HepG2 (cell line): ENCODE measurements around the gene MLXIPL. TPM values are rescaled to one million over a fixed set of nuclear protein-coding genes. Genes with fewer than 3 reads are reported as not detected.

Experiments
- ATAC-seq: fragments of 200-7000 bp; cut with Tn5 transposase; 3 replicates; pipeline ENCODE4 v1.9.1; 2020; ENCODE audit warnings: mild to moderate bottlenecking, moderate library complexity
- BruUV-seq: library from RNA; stranded (reverse); fragments of 400-500 nt; replicated peaks from 2 replicates; lab custom pipeline; 2021; lab: Mats Ljungman, UMichigan
- CTCF ChIA-PET: fragments of 300-600 bp; formaldehyde crosslinking; extraction: SDS; loops from one replicate; lab custom pipeline; 2021; ENCODE audit warnings: low total read pairs, inconsistent platforms, low intra/inter-chr PET ratio; lab: Yijun Ruan, JAX
- POLR2A ChIA-PET: fragments of 350-600 bp; sonication (Branson Sonifier 250); formaldehyde crosslinking; loops from one replicate; lab custom pipeline; 2020; ENCODE audit warnings: antibody characterized with exemption, inconsistent platforms; lab: Yijun Ruan, JAX
- DNase-seq: peaks from one replicate; pipeline ENCODE4 v3.0.0-alpha.2; 2015; ENCODE audit warnings: low spot score
- FAIRE-seq: peaks from 3 replicates; lab custom pipeline; 2011; peaks lifted over from hg19 to GRCh38; lab: Jason Lieb, UNC
- H2AFZ ChIP-seq: one replicate; pipeline ENCODE4 v1.6.1; 2011; ENCODE audit warnings: low read length, inconsistent platforms
- H3K27ac ChIP-seq: fragments of 300-600 bp; 3 replicates; pipeline ENCODE4 v1.8.0; 2011; ENCODE audit warnings: mixed run types, mild to moderate bottlenecking, mixed read lengths, low read length, inconsistent platforms; ENCODE audit not compliant: insufficient read depth; ENCODE audit errors: extremely low read length
- H3K27me3 ChIP-seq, 2 experiments: fragments of 200-600 bp in 1 of 2; 2 replicates in 1 of 2; 3 replicates in 1 of 2; pipeline versions ENCODE4 v1.6.0 to v1.8.0; 2011; ENCODE audit warnings: low read length in 2 of 2, mild to moderate bottlenecking in 2 of 2, moderate library complexity in 2 of 2, inconsistent platforms in 1 of 2; ENCODE audit not compliant: insufficient read depth in 2 of 2, control insufficient read depth in 1 of 2
- H3K36me3 ChIP-seq, 2 experiments: fragments of 200-600 bp in 1 of 2; replicated peaks in 1 of 2; 2 replicates in 1 of 2; 3 replicates in 1 of 2; pipeline versions ENCODE4 v1.5.1 to v1.8.0; 2011; ENCODE audit warnings: low read length in 2 of 2, inconsistent platforms in 1 of 2; ENCODE audit not compliant: insufficient read depth in 2 of 2, control insufficient read depth in 1 of 2
- H3K4me1 ChIP-seq: 2 replicates; pipeline ENCODE4 v1.5.1; 2012; ENCODE audit warnings: low read length, inconsistent platforms; ENCODE audit not compliant: insufficient read depth
- H3K4me2 ChIP-seq: 2 replicates; pipeline ENCODE4 v1.6.0; 2011; ENCODE audit warnings: low read depth, low read length, inconsistent platforms
- H3K4me3 ChIP-seq, 3 experiments: fragments of 200-600 bp in 1 of 3; sonication (generic), shearing (Covaris generic) in 1 of 3; replicated peaks in 1 of 3; 2 replicates each; pipeline ENCODE4 v1.5.1; 2011 to 2016; ENCODE audit warnings: low read length in 3 of 3, inconsistent platforms in 2 of 3, low read depth in 2 of 3, mild to moderate bottlenecking in 2 of 3, control low read depth in 1 of 3, mixed read lengths in 1 of 3; ENCODE audit not compliant: insufficient read depth in 1 of 3
- H3K79me2 ChIP-seq: one replicate; pipeline ENCODE4 v1.6.1; 2011; ENCODE audit warnings: low read length, inconsistent platforms; ENCODE audit not compliant: insufficient read depth
- H3K9ac ChIP-seq: 2 replicates; pipeline ENCODE4 v1.6.0; 2011; ENCODE audit warnings: mild to moderate bottlenecking, low read depth, low read length, inconsistent platforms; ENCODE audit not compliant: insufficient read depth
- H3K9me3 ChIP-seq: 2 replicates; pipeline ENCODE4 v1.5.1; 2012; ENCODE audit warnings: mild to moderate bottlenecking, low read length
- H4K20me1 ChIP-seq: 2 replicates; pipeline ENCODE4 v1.6.0; 2011; ENCODE audit warnings: inconsistent platforms, mild to moderate bottlenecking, low read length, moderate library complexity; ENCODE audit not compliant: insufficient read depth
- ARID5B ChIP-seq: IDR thresholded peaks from 2 replicates; pipeline ENCODE4 v1.4.0; 2020; ENCODE audit warnings: mild to moderate bottlenecking, missing genetic modification reagents
- CEBPG ChIP-seq: IDR thresholded peaks from 2 replicates; pipeline ENCODE4 v1.6.1; 2016
- HDAC6 ChIP-seq: fragments of 200-600 bp; sonication (generic); IDR thresholded peaks from 2 replicates; pipeline ENCODE4 v1.7.0; 2017; ENCODE audit warnings: mild to moderate bottlenecking, antibody characterized with exemption, low read length, low read depth
- NFYB ChIP-seq: sonication (generic); formaldehyde crosslinking; IDR thresholded peaks from 2 replicates; pipeline ENCODE4 v1.4.0; 2020; ENCODE audit warnings: missing genetic modification reagents
- POLR2A ChIP-seq, 2 experiments: IDR thresholded peaks; 2 replicates each; pipeline ENCODE4 v1.6.1; 2011; ENCODE audit warnings: low read depth in 2 of 2, low read length in 2 of 2, mild to moderate bottlenecking in 1 of 2, moderate library complexity in 1 of 2; ENCODE audit not compliant: insufficient read depth in 1 of 2
- POLR2AphosphoS2 ChIP-seq: IDR thresholded peaks from 2 replicates; pipeline ENCODE4 v1.6.1; 2011; ENCODE audit warnings: low read depth, low read length, improper control_type of control experiment
- SATB2 ChIP-seq: sonication (generic); formaldehyde crosslinking; IDR thresholded peaks from 2 replicates; pipeline ENCODE4 v1.5.0; 2020; ENCODE audit warnings: missing genetic modification reagents
- TEAD3 ChIP-seq: optimal IDR thresholded peaks from 2 replicates; pipeline ENCODE3; 2016; ENCODE audit warnings: borderline replicate concordance
- TRIM24 ChIP-seq: sonication (generic); formaldehyde crosslinking; IDR thresholded peaks from 2 replicates; pipeline ENCODE4 v1.8.0; 2022; ENCODE audit warnings: mild to moderate bottlenecking, missing genetic modification reagents
- USF2 ChIP-seq, 2 experiments: sonication (generic) in 1 of 2; formaldehyde crosslinking in 1 of 2; IDR thresholded peaks; 2 replicates each; pipeline versions ENCODE4 v1.5.1 to v1.6.1; 2011 to 2020; ENCODE audit warnings: borderline replicate concordance in 1 of 2, low read depth in 1 of 2, low read length in 1 of 2, mild to moderate bottlenecking in 1 of 2, missing genetic modification reagents in 1 of 2, moderate library complexity in 1 of 2
- XBP1 ChIP-seq: sonication (generic); formaldehyde crosslinking; IDR thresholded peaks from 2 replicates; pipeline ENCODE4 v1.5.0; 2020; ENCODE audit warnings: missing genetic modification reagents
- ZNF703 ChIP-seq: sonication (generic); formaldehyde crosslinking; IDR thresholded peaks from 2 replicates; pipeline ENCODE4 v1.5.1; 2020; ENCODE audit warnings: missing genetic modification reagents, mild to moderate bottlenecking, moderate library complexity, borderline replicate concordance
- WGBS: methylation state at CpG from one replicate; pipeline ENCODE4 v1.1.6; 2017; ENCODE audit warnings: low lambda C conversion rate; 5-methylcytosine and 5-hydroxymethylcytosine counted together
- in situ Hi-C: cut with HindIII; loops from 2 replicates; pipeline ENCODE4 v1.10.0; 2017; ENCODE audit warnings: low pct_unique_long_range_greater_than_20kb; ENCODE audit not compliant: extremely low pct_ligation_motif_present
- intact Hi-C: fragments of 100-400 bp; cut with micrococcal nuclease; formaldehyde crosslinking; loops from one replicate; pipeline ENCODE4 v1.10.0; 2022; ENCODE audit not compliant: unreplicated experiment
- polyA plus RNA-seq, 8 experiments: library from polyadenylated mRNA; depleted of rRNA in 3 of 8; stranded (reverse) in 7 of 8; unstranded in 1 of 8; fragments of >200 nt; fragmentation: Illumina TruSeq in 4 of 8; extraction: Trizol in 4 of 8; gene quantifications; 2 replicates each; pipeline versions ENCODE4 v1.2.1 to v1.2.3, GENCODE V29; 2011 to 2016; ENCODE audit warnings: low read depth in 4 of 8, missing spikeins in 1 of 8, mixed read lengths in 1 of 8; ENCODE audit not compliant: insufficient read depth in 1 of 8
- total RNA-seq, 5 experiments: library from RNA; depleted of rRNA; stranded (reverse); fragments of >200 nt; fragmentation: Illumina TruSeq; extraction: Trizol; gene quantifications; 2 replicates each; pipeline ENCODE4 v1.2.3, GENCODE V29; 2016; ENCODE audit warnings: low read depth in 1 of 5

The MLXIPL gene
- total and polyA plus RNA-seq, 2 of the 13 experiments (the other 11 are each of a cell fraction or from before 2014, with no cell fraction given) = 51.6 to 60.1 TPM

GRCh38 chr7:73586911-73587310, 37.4 kb downstream of the MLXIPL start:
- peak; percentile 6 for ATAC-seq
- CTCF ChIA-PET = no interaction called here
- TF ChIP-seq TRIM24 (CRISPR knock-in tag) (no peak), XBP1 (CRISPR knock-in tag) (no peak), USF2 (IDR thresholded peaks at IDR 0.05; ENCODE audit: low read depth, low read length) (no peak), USF2 (CRISPR knock-in tag; IDR thresholded peaks at IDR 0.05; ENCODE audit: borderline replicate concordance) (no peak), POLR2A (IDR thresholded peaks at IDR 0.05; ENCODE audit: insufficient read depth in 1 of 2, low read depth in 2 of 2, low read length in 2 of 2) (peak in 1 of 2 experiments; percentile 4; a peak in 1 of 4 replicates)
- TF ChIP-seq, all 625 proteins: peak for 1
- FAIRE-seq (no peak), DNase-seq (no peak)
- no peak overlapping the region for H2AFZ ChIP-seq
- H3K4me1 ChIP-seq = peaks cover 39% of the 10 kb centered on the region
- H3K27me3 ChIP-seq = peaks cover 0 to 8% of the 10 kb centered on the region in 2 experiments; a peak in 1 of 5 replicates
- no peak overlapping the region for H3K27ac ChIP-seq
- no peaks in the 10 kb centered on the region for H3K79me2 ChIP-seq
- POLR2A ChIA-PET = interaction anchor here (1.7 to 2.3 kb wide), 3 partner anchors 8 to 64 kb away, joined by 7 to 13 read pairs (median 8); partner anchors contain the start of genes BAZ1B and TBL2
- intact Hi-C loops (no loop called here), in situ Hi-C loops (no loop called here)
- no peak overlapping the region; the same call in 1 of the 2 replicates for H3K4me2 ChIP-seq
- no peaks in the 10 kb centered on the region for H3K9me3 ChIP-seq
- H3K36me3 ChIP-seq = no peaks in the 10 kb centered on the region
- no peaks in the 10 kb centered on the region for H4K20me1 ChIP-seq
- BruUV-seq = no TSS peak
- WGBS = 88% methylated on average over 12 of the region's 12 CpGs
- no peak overlapping the region for H3K9ac ChIP-seq
- no peak overlapping the region for H3K4me3 ChIP-seq

GRCh38 chr7:73585196-73585595, 39.1 kb downstream of the MLXIPL start:
- 0% methylated on average over 2 of the region's 2 CpGs for WGBS
- Histone ChIP-seq H3K27me3 (peaks cover 0 to 8% of the 10 kb centered on the region in 2 experiments; a peak in 1 of 5 replicates), H3K4me3 (no peak overlapping the region), H2AFZ (no peak overlapping the region), H4K20me1 (no peaks in the 10 kb centered on the region), H3K79me2 (no peaks in the 10 kb centered on the region), H3K9ac (no peak overlapping the region), H3K27ac (no peak overlapping the region), H3K4me1 (peaks cover 39% of the 10 kb centered on the region), H3K4me2 (no peak overlapping the region), H3K36me3 (no peaks in the 10 kb centered on the region), H3K9me3 (no peaks in the 10 kb centered on the region)
- BruUV-seq = no TSS peak
- ChIA-PET POLR2A (interaction anchor here (0.8 to 2.0 kb wide), 2 partner anchors 10 to 63 kb away, joined by 3 to 8 read pairs; partner anchors contain the start of gene BAZ1B), CTCF (no interaction called here)
- DNase-seq (no peak), ATAC-seq (peak; percentile 3; the same call in 1 of the 3 replicates), FAIRE-seq (no peak)
- peak; percentile 29; the same call in 1 of the 2 replicates for TF ChIP-seq CEBPG (CRISPR knock-in tag)
- no peak for TF ChIP-seq ZNF703 (CRISPR knock-in tag)
- TF ChIP-seq ARID5B = no peak
- TF ChIP-seq NFYB = no peak
- TF ChIP-seq HDAC6 = no peak
- 0 out of 2 replicates have a peak, but pooled peaks have one; percentile 24 for TF ChIP-seq POLR2AphosphoS2
- no peak for TF ChIP-seq SATB2 (CRISPR knock-in tag)
- peak; percentile 82 for TF ChIP-seq TEAD3 (CRISPR knock-in tag)
- intact Hi-C loops (no loop called here), in situ Hi-C loops (no loop called here)
